Muscle of leg (tissue), 11 donors: ENCODE measurements around the gene PDIK1L. TPM values are rescaled to one million over a fixed set of nuclear protein-coding genes. Genes with fewer than 3 reads are reported as not detected.
"Not testable (repeated sequence)": the region's sequence is repeated elsewhere in the genome, so short reads cannot be mapped to it uniquely, and the experiment has no call there.

Source experiments
- DNase-seq: peaks from one replicate; pipeline ENCODE4 v3.0.0; 2013
- H3K27ac ChIP-seq: one replicate; pipeline ENCODE4 v1.5.1; 2013; ENCODE audit warnings: mild to moderate bottlenecking, low read length, control low read depth
- H3K27me3 ChIP-seq: one replicate; pipeline ENCODE4 v1.6.1; 2013; ENCODE audit warnings: low read length; ENCODE audit not compliant: control insufficient read depth, insufficient read depth
- H3K36me3 ChIP-seq: one replicate; pipeline ENCODE4 v1.6.1; 2013; ENCODE audit warnings: low read length; ENCODE audit not compliant: control insufficient read depth, insufficient read depth
- H3K4me1 ChIP-seq: one replicate; pipeline ENCODE4 v1.6.1; 2013; ENCODE audit warnings: low read length; ENCODE audit not compliant: control insufficient read depth, insufficient read depth
- H3K4me3 ChIP-seq: one replicate; pipeline ENCODE4 v1.5.1; 2013; ENCODE audit warnings: low read length, control low read depth
- H3K9me3 ChIP-seq: replicated peaks from 2 replicates; pipeline ENCODE4 v1.6.1; 2013; ENCODE audit warnings: low read depth, low read length; ENCODE audit not compliant: control insufficient read depth
- WGBS: methylation state at CpG from one replicate; pipeline ENCODE4 v1.1.5; 2013; ENCODE audit warnings: missing lambda C conversion rate; ENCODE audit not compliant: insufficient coverage; 5-methylcytosine and 5-hydroxymethylcytosine counted together
- polyA plus RNA-seq, 8 donors: library from polyadenylated mRNA; unstranded; fragments of 120-200 nt; gene quantifications; one replicate each; pipeline versions ENCODE4 v1.2.1 to v1.2.3, GENCODE V29; 2013; ENCODE audit warnings: inconsistent platforms in 1 of 8, low replicate concordance in 1 of 8; ENCODE audit not compliant: insufficient read length in 8 of 8, insufficient read depth in 1 of 8
- total RNA-seq: library from RNA; stranded (reverse); fragments of 120-200 nt; gene quantifications from one replicate; pipeline ENCODE4 v1.2.4, GENCODE V29; 2013

PDIK1L gene
- total and polyA plus RNA-seq, 9 donors, result 5.7 to 9.1 (median 6.6) TPM

DNA sequence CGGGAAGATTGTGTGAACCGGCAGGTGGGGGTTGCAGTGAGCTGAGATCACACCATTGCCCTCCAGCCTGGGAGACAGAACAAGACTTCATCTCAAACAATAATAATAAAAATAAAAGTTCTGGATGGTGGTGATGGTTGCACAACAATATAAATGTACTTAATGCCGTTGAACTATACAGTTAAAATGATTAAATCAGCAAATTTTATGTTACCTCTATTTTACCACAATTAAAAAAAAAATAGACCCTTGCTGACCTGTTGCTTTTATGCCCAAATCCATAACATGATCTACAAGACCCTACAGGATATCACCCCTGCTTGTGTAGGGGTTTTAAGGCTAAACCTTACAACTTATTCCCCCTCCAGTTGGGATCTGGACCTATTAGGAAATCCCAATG lies 11.8 kb upstream of the PDIK1L start:
- Histone ChIP-seq H3K4me3 (no peak overlapping the region), H3K4me1 (peaks cover 5% of the 10 kb centered on the region), H3K27me3 (peaks cover 2% of the 10 kb centered on the region), H3K9me3 (no peaks in the 10 kb centered on the region), H3K27ac (no peak overlapping the region), H3K36me3 (no peaks in the 10 kb centered on the region)
- WGBS, result no CpG with 5 or more reads among the region's 3 CpGs
- DNase-seq, result no peak

DNA sequence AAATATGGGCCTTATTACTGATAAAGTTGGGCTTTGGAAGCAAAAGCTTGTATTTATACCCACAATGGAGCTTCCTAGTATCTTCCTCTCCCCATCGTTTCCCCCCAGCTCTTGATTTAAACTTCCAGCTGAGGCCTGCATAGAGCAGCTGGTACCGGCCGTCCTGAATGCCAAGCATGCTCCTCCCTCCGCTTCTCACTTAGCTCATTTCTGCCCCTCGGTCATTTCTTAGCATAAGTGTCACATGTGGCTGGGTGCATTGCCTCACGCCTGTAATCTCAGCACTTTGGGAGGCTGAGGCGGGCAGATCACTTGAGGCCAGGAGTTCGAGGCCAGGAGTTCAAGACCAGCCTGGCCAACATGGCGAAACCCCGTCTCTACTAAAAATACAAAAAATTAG lies 11.4 kb upstream of the PDIK1L start:
- H3K4me3 ChIP-seq, H3K9me3 ChIP-seq, H3K27ac ChIP-seq, H3K36me3 ChIP-seq, H3K27me3 ChIP-seq, H3K4me1 ChIP-seq: not testable (repeated sequence)
- DNase-seq, result peak; percentile 42
- 59% methylated on average over 6 of the region's 10 CpGs for WGBS

DNA sequence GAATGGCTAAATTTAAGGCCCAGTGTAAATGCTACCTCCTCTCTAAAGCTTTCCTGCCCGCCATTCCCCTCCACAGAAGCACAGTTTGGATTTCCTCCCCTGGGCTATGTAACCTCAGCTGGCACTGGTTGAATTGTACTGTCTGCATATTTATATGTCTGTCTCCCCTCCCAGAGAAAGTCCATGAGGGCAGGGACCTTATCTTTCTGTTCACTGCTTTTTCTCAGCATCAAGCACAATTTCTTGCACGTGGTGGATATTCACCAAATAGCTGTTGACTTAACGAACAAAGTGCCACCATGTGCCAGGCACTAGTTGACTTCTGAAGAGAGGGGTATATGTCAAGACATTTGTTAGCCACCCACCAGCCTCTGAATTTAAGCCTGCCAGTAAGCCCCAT lies 9.5 kb upstream of the PDIK1L start:
- DNase-seq, result no peak
- no CpG with 5 or more reads among the region's 3 CpGs for WGBS
- H3K27me3 ChIP-seq, result no peaks in the 10 kb centered on the region

DNA sequence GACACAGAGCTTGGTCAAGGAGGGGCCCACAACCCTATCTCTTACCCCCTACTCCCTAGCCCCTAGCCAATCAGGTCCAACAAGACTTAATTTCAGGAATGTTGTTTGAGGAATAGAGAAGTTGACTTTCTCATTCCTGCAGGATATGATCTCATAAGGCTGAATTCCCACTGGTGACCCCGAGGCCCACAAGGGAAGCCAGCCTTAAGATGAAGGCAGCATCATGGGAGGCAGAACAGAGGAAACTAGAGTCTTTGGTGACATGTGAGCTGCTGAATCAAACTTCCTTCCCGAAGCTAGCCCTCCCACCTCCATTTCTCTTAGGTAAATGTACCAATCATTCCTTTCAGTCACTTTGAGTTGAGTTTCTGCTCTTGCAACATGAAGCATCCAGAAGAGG lies 9.1 kb upstream of the PDIK1L start:
- WGBS, result 39% methylated on average over 2 of the region's 2 CpGs
- Histone ChIP-seq H3K36me3 (no peaks in the 10 kb centered on the region), H3K27ac (no peak overlapping the region), H3K4me1 (no peaks in the 10 kb centered on the region), H3K4me3 (no peak overlapping the region), H3K27me3 (no peaks in the 10 kb centered on the region), H3K9me3 (no peaks in the 10 kb centered on the region)
- DNase-seq, result no peak

More for the DNA sequence above, 9.5 kb upstream of the PDIK1L start:
- no peak overlapping the region for H3K27ac ChIP-seq
- no peak overlapping the region for H3K4me3 ChIP-seq
- H3K36me3 ChIP-seq, result no peaks in the 10 kb centered on the region
- no peaks in the 10 kb centered on the region for H3K9me3 ChIP-seq
- H3K4me1 ChIP-seq, result no peaks in the 10 kb centered on the region

DNA sequence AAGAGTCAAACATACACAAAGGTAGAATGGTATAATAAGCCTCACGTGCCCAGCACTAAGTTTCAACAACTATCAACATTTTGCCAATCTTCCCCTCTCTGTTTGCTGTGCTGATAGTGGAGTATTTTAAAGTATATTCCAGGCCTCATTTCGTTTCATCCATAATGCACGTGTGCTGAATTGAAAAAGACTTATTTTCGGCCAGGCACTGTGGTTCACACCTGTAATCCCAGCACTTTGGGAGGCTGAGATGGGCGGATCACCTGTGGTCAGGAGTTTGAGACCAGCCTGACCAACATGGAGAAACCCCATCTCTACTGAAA lies 6.4 kb upstream of the PDIK1L start:
- H3K27me3 ChIP-seq, H3K27ac ChIP-seq, H3K4me1 ChIP-seq, H3K4me3 ChIP-seq, H3K9me3 ChIP-seq, DNase-seq, H3K36me3 ChIP-seq: not testable (repeated sequence)
- WGBS, result 40% methylated on average over 1 of the region's 5 CpGs

DNA sequence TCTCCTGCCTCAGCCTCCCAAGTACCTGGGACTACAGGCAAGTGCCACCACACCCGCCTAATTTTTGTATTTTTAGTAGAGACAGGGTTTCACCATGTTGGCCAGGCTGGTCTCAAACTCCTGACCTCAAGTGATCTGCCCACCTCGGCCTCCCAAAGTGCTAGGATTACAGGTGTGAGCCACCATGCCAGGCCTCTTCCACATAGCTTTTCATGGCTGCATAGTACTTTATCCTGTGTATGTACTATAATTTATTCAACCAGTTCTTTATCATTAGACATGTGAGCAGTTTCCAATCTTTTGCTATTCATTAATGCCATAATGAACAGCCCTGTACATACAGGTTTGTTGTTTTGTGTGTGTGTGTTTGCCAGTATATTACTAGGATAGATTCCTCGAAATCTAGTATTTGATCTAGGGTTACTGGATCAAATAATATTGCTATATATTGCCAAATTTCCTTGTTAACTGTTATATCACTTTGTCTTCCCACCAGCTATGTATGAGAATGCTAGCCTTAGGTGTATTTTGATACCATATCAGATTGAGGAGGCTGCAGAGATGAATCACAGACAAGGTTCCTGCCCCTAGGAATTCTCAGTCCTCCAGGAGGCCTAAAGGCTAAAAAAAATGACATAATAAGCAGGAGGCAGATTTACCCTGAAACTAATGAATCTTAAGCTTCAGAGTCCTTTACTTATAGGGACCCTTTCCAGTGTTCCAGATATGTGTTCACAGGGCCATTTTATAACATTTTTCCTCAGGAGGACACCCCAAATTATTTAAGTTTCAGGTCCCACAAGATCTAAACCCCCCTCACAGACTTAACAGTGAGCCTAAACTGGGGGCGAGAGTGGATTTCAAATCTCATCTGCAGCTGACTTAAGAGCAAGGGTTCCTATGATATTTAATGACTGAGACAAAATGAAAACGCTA lies 2.1 kb upstream of the PDIK1L start:
- no CpG with 5 or more reads among the region's 5 CpGs for WGBS
- Histone ChIP-seq H3K27ac (no peak overlapping the region), H3K36me3 (peaks cover 4% of the 10 kb centered on the region)

DNA sequence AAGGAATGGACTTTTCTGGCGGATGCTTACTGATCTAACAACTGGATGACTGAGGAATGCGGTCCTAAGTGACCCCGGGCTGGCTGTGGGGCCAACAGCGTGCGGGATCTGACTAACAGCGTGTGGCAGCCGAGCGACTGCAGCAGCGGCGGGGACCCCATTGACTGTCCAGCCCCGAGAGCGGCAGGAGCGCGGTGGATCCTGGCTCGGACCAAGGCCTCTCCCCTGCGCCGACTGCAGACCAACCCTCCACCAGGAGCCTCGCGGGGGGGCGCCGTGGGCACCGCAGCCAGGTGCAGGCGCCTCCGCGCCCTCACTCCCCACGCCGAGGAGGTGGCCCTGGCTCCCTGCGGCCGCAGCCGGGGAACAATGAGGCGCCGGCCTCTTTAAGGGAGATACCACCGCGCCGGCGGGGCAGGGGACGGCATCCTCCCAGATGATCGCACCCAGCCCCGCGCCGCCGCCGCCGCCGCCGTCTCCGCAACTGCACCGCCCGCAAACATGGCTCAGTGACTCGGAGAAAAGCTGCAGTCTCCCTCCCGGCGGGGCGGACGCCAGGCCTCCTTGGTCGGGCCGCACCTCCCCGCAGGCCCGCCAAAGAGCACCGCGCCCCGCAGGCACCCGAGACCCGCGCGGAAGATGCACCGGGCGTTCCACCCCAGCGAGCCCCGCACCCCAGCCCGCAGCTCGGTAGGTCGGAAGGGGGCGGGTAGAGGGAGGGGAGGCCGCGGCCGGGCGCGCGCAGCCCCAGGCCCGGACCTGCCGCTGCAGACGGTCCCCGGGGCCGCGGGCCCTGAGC lies 694 bp upstream of the PDIK1L start:
- under 1% methylated on average over 71 of the region's 85 CpGs for WGBS
- peak; percentile 85 for DNase-seq

More for the DNA sequence above, 2.1 kb upstream of the PDIK1L start:
- Histone ChIP-seq H3K4me3 (no peak overlapping the region), H3K4me1 (peaks cover 16% of the 10 kb centered on the region), H3K27me3 (no peaks in the 10 kb centered on the region), H3K9me3 (no peaks in the 10 kb centered on the region)
- no peak for DNase-seq

DNA sequence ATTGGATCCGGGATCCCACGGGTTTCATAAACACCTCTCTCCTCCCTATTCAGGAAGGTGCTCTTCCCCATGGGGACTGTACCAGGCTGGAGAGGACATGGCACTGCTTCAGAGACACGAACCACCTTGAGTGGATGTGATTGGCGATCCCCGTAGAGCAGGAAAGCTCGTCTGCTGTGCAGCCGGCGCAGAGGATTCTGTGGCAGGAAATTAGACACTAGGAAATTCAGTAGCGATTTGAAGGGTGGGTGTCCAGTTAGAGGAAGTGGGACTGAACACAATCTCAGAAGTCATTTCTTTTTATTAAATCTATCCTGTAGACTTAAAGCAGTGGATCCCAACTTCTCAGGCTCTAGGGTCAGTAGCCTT lies 767 bp downstream of the PDIK1L start:
- 3% methylated on average over 6 of the region's 9 CpGs for WGBS
- Histone ChIP-seq H3K4me1 (peaks cover 16% of the 10 kb centered on the region), H3K27ac (peak overlapping the region; percentile 96), H3K27me3 (no peaks in the 10 kb centered on the region), H3K36me3 (peaks cover 7% of the 10 kb centered on the region), H3K4me3 (peak overlapping the region; percentile 100), H3K9me3 (no peaks in the 10 kb centered on the region)
- no peak for DNase-seq

More for the DNA sequence above, 694 bp upstream of the PDIK1L start:
- H3K4me1 ChIP-seq, result peaks cover 16% of the 10 kb centered on the region
- H3K27ac ChIP-seq, result peak overlapping the region; percentile 75
- H3K27me3 ChIP-seq, result no peaks in the 10 kb centered on the region
- no peaks in the 10 kb centered on the region for H3K9me3 ChIP-seq
- peak overlapping the region; percentile 68 for H3K4me3 ChIP-seq
- peaks cover 7% of the 10 kb centered on the region for H3K36me3 ChIP-seq

DNA sequence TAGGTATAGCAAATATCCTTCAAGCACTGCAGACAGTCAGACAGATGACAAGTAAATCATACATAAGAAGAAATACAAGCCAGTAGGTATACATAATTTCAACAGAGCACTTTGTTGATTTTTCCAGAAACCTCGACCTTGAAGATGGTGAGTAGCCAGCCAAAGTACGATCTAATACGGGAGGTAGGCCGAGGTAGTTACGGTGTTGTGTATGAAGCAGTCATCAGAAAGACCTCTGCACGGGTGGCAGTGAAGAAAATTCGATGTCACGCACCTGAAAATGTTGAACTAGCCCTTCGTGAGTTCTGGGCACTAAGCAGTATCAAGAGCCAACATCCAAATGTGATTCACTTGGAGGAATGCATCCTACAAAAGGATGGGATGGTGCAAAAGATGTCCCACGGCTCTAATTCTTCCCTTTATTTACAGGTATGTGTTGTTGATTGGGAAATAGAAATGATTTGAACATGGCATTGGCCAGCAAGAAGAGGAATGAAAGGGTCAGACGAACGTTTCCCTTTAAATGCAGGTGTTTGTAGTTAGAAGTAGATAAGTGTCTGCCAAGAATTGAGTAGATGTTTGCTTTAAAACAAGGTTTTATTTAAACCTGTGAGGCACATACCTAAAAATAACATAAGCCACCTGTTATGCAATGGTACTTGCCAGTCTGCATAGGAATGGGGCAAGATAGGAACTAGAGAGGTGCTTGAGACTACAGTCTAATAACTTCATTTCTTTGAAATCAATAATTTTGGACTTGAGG lies 2.7 kb downstream of the PDIK1L start:
- Histone ChIP-seq H3K4me1 (peaks cover 16% of the 10 kb centered on the region), H3K27me3 (no peaks in the 10 kb centered on the region), H3K36me3 (peaks cover 10% of the 10 kb centered on the region), H3K9me3 (no peaks in the 10 kb centered on the region), H3K27ac (no peak overlapping the region), H3K4me3 (no peak overlapping the region)
- 92% methylated on average over 10 of the region's 12 CpGs for WGBS
- DNase-seq, result no peak
